Colonic mucosa (tissue), 4 donors: ENCODE results near the gene PBX4. TPM values are rescaled to one million over a fixed set of nuclear protein-coding genes. Genes with fewer than 3 reads are reported as not detected.
"Not testable (repeated sequence)": the region's sequence is repeated elsewhere in the genome, so short reads cannot be mapped to it uniquely, and the experiment has no call there.

Experiments
- DNase-seq: peaks from one replicate; pipeline ENCODE4 v3.0.0-alpha.2; 2020
- H3K27ac ChIP-seq: fragments of 200-600 bp; one replicate; pipeline ENCODE4 v1.8.0; 2021
- H3K27me3 ChIP-seq: fragments of 200-600 bp; one replicate; pipeline ENCODE4 v1.8.0; 2021
- H3K36me3 ChIP-seq: fragments of 200-600 bp; one replicate; pipeline ENCODE4 v1.8.0; 2021
- H3K4me1 ChIP-seq: fragments of 200-600 bp; one replicate; pipeline ENCODE4 v1.8.0; 2021; ENCODE audit warnings: mild to moderate bottlenecking
- H3K4me3 ChIP-seq: fragments of 200-600 bp; one replicate; pipeline ENCODE4 v1.8.0; 2021
- H3K9ac ChIP-seq, 2 donors: one replicate each; pipeline ENCODE4 v1.7.0; 2013; ENCODE audit warnings: control low read depth in 2 of 2, low read depth in 2 of 2, low read length in 2 of 2
- H3K9me3 ChIP-seq: fragments of 200-600 bp; one replicate; pipeline ENCODE4 v1.8.0; 2021
- CTCF ChIP-seq: fragments of 200-600 bp; IDR thresholded peaks from one replicate; pipeline ENCODE4 v1.8.0; 2022; ENCODE audit warnings: antibody characterized with exemption, mild to moderate bottlenecking
- intact Hi-C: fragments of 100-400 bp; cut with DNase I; formaldehyde crosslinking; loops from one replicate; pipeline ENCODE4 v1.14.1; 2022
- total RNA-seq, 2 donors: library from RNA; stranded (reverse); fragmentation: NEBNext Ultra II Directional in 1 of 2; extraction: Animal tissue kit (Norgen Biotek cat#: 25700) in 1 of 2; gene quantifications; one replicate each; pipeline ENCODE4 v1.2.1, GENCODE V29; 2021
- donor health status: healthy.
- donor health status: DM: no; HTN: no; CAD: no.
- donor health status: DM: no; HTN: no; CAD: no.

The PBX4 gene
- 1 to 10 TPM; 2.3 to 4.9 TPM for total RNA-seq

GRCh38 chr19:19618219-19619051 is at the start of gene PBX4:
Gene PBX4, minus strand, starts transcription at chr19:19618687. Its CDS starts 58 bp downstream, at chr19:19618629.
- peak within 1 kb of the TSS; percentile 50 for H3K4me3 ChIP-seq
- no peak for TF ChIP-seq CTCF
- no peaks in the 10 kb centered on the region for H3K36me3 ChIP-seq
- no peaks in the 10 kb centered on the region for H3K27me3 ChIP-seq
- H3K27ac ChIP-seq: no peak within 1 kb of the TSS
- H3K9me3 ChIP-seq: no peaks in the 10 kb centered on the region
- peak within 1 kb of the TSS; percentile 65 to 78 for H3K9ac ChIP-seq
- intact Hi-C loops: no loop called here
- peak; percentile 97 for DNase-seq
- peaks cover 3% of the 10 kb centered on the region for H3K4me1 ChIP-seq

DNA sequence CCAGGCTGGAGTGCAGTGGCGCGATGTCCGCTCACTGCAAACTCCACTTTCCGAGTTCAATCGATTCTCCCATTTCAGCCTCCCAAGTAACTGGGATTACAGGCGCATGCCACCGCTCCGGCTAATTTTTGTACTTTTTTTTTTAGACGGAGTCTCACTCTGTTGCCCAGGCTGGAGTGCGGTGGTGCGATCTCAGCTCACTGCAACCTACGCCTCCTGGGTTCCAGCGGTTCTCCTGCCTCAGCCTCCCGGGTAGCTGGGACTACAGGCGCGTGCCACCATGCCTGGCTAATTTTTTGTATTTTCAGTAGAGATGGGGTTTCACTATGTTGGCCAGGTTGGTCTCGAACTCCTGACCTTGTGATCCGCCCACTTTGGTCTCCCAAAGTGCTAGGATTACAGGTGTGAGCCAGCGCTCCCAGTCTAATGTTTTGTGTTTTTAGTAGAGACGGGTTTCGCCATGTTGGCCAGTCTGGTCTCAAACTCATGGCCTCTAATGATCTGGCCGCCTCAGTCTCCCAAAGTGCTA is 47.0 kb upstream of the PBX4 start:
- not testable (repeated sequence) for DNase-seq, H3K27me3 ChIP-seq, H3K4me1 ChIP-seq, H3K4me3 ChIP-seq, H3K36me3 ChIP-seq, H3K27ac ChIP-seq, H3K9ac ChIP-seq, H3K9me3 ChIP-seq
- intact Hi-C loops: loop anchor here (5.0 kb wide), 1 partner anchor 67 kb away; the partner anchor contains the start of gene ZNF14

GRCh38 chr19:19663256-19664120 is 45.0 kb upstream of the PBX4 start, which contains the start of gene ATP13A1:
Gene ATP13A1, minus strand, starts transcription at chr19:19663676. Its CDS starts 10 bp downstream, at chr19:19663666.
- Histone ChIP-seq H3K9me3 (no peaks in the 10 kb centered on the region), H3K4me1 (no peaks in the 10 kb centered on the region), H3K27ac (peak within 1 kb of the TSS; percentile 83), H3K4me3 (peak within 1 kb of the TSS; percentile 80), H3K9ac (peak within 1 kb of the TSS; percentile 91 to 94), H3K36me3 (peaks cover 5% of the 10 kb centered on the region), H3K27me3 (no peaks in the 10 kb centered on the region)
- peak; percentile 95 for DNase-seq
- intact Hi-C loops: no loop called here
- no peak for TF ChIP-seq CTCF

DNA sequence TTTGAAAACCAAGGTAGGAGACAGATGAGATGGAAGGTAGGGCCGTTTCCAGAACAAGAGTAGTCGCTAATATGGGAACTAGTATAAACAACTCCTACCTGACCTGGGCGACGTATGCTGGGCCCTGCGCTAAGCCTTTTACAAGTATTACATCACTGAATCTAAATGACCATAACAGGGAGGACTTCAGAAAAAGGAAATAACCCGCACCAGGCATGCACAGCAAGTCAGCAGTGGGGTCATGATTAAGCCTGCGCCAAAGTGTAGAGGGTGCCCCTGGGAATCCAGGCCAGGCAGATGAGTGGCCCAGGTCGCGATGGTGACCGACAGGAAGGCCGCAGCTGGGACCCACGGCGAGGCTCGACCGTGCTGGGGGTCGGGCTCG is 44.4 kb upstream of the PBX4 start:
- Histone ChIP-seq H3K9me3 (no peaks in the 10 kb centered on the region), H3K4me3 (peak overlapping the region; percentile 80), H3K9ac (peak overlapping the region; percentile 91 to 94), H3K4me1 (no peaks in the 10 kb centered on the region), H3K36me3 (peaks cover 8% of the 10 kb centered on the region), H3K27ac (peak overlapping the region; percentile 83), H3K27me3 (no peaks in the 10 kb centered on the region)
- no peak for DNase-seq
- intact Hi-C loops: no loop called here
- no peak for TF ChIP-seq CTCF

- Histone ChIP-seq H3K27ac (no peak overlapping the region), H3K27me3 (no peaks in the 10 kb centered on the region), H3K4me3 (peak overlapping the region; percentile 80), H3K9me3 (no peaks in the 10 kb centered on the region), H3K4me1 (no peaks in the 10 kb centered on the region), H3K9ac (peak overlapping the region in 1 of 2 donors; percentile 91), H3K36me3 (peaks cover 8% of the 10 kb centered on the region)
- DNase-seq: no peak
- intact Hi-C loops: no loop called here
- no peak for TF ChIP-seq CTCF
Measured at GRCh38 chr19:19662344-19662743, 43.9 kb upstream of the PBX4 start.
